Measurements from ENCODE around the gene CDH24.

DNA sequence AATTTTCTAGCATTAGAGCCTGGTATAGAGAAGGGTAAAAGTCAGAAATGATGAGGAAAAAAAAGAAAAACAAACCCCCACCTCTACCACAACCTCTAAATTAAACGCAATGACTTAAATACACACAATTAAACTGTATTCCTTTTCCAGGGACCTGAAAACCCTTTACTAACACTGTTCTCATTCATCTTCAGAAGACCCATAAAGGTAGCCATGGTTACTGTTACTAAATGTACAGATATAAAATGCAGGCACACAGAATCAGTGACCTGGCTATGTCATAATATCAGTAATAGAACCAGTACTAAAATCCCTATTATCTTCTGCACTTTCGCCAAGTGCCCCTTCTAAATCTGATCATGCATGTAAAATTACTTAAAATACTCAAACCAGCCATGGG lies 36.2 kb upstream of the CDH24 start:
- TF ChIP-seq, protein P1, sequence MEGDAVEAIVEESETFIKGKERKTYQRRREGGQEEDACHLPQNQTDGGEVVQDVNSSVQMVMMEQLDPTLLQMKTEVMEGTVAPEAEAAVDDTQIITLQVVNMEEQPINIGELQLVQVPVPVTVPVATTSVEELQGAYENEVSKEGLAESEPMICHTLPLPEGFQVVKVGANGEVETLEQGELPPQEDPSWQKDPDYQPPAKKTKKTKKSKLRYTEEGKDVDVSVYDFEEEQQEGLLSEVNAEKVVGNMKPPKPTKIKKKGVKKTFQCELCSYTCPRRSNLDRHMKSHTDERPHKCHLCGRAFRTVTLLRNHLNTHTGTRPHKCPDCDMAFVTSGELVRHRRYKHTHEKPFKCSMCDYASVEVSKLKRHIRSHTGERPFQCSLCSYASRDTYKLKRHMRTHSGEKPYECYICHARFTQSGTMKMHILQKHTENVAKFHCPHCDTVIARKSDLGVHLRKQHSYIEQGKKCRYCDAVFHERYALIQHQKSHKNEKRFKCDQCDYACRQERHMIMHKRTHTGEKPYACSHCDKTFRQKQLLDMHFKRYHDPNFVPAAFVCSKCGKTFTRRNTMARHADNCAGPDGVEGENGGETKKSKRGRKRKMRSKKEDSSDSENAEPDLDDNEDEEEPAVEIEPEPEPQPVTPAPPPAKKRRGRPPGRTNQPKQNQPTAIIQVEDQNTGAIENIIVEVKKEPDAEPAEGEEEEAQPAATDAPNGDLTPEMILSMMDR (IDR thresholded peaks at IDR 0.05): no peak
- no peak for TF ChIP-seq POLR2A (IDR thresholded peaks at IDR 0.05)
- no peak for TF ChIP-seq POLR2AphosphoS5 (IDR thresholded peaks at IDR 0.05)
- TF ChIP-seq EP300 (IDR thresholded peaks at IDR 0.05): no peak

Measured in upper lobe of left lung (tissue), 4 donors.